ENCODE data around the gene IP6K1.
"Not testable (repeated sequence)": the region's sequence is repeated elsewhere in the genome, so short reads cannot be mapped to it uniquely, and the experiment has no call there.

IP6K1 gene

DNA sequence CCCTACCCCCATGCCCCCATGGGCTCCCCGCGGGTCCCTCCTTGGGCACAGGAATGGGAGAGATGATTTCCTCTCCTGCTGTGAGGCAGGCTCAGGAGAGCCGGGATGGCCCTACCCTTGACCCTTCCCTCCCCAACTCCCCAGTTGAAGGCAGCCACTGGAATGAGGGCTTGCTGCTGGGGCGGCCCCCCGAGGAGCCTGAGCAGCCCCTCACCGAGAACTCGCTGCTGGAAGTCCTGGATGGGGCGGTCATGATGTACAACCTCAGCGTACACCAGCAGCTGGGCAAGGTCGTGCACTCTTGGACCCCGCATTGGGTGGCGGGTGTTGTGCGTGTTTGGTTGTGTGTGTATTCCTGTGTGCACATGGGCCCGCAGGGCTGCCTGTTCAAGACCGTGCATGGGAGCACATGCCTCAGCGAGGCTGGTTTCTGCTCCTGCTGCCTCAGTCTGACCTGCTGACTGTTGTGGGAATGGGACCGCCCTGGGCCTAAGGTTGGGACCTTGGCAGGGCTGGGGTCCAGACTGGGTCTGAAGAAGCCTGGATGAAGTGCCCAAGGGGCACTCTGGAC lies 80.9 kb downstream of the IP6K1 start:
- DNase-seq: no peak

DNA sequence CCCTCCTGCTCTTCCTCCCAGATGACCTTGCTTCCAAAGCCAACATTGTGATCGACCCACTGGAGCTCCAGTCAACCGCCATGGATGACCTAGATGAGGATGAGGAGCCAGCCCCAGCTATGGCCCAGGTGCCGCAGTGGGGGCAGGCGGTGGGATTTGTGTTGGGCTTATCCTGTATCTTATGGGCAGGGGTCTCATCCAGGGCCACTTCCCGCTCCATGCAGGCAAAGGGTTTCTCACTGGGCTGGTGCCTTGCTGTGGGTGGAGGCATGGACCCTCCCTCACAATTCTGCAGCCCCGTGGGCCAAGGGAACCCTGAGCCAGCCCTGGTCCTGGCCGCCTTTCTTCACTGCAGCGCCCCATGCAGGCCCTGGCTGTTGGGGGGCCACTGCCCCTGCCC lies 81.7 kb downstream of the IP6K1 start:
- DNase-seq: no peak

DNA sequence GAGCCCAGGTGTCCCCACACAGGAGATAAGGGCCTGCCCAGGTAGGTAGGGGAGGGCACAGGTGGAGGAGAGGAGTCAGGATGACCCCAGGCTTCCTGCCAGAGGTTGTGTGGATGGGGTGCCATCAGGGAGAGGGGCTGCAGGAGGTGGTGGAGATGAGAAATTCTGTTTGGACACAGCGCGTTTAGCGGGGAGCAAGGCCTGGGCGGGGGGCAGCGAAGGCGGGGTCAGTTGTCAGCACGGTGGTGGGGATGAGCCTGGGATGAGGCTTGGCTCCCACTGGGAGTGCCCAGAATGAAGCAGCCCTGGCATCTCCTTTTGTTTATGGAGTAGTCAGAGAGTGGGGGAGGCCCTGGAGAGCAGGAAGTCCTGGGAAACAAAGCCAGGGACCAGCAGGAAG lies 82.4 kb downstream of the IP6K1 start:
- no peak for DNase-seq

GRCh38 chr3:49703443-49703927 lies 82.9 kb downstream of the IP6K1 start:
- DNase-seq: peak; percentile 9

- DNase-seq: no peak
These were observed 83.7 kb downstream of the IP6K1 start for GRCh38 chr3:49702672-49703071.

GRCh38 chr3:49701388-49702077 lies 84.8 kb downstream of the IP6K1 start:
- DNase-seq: no peak

GRCh38 chr3:49700453-49701128 lies 85.8 kb downstream of the IP6K1 start:
- no peak for DNase-seq

DNA sequence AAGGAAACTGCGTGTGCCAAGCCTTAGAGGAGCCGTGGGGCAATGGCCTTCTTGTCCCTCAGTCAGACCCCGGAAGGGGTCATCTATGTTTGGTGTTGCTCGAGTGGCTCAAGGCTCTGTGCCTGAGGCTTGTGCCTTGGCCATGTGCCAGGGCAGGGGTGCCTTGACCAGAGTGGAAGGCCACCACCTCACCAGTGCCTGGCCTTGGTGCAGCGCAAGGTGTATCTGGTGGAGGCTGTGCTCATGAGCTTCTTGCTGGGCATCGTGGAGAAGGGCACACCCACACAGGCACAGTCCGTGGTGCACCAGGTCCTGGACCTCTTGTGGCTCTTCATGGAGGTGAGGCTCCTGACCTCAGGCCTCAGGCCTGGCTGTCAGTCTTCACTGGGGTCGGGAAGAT lies 86.3 kb downstream of the IP6K1 start:
- DNase-seq: no peak

DNA sequence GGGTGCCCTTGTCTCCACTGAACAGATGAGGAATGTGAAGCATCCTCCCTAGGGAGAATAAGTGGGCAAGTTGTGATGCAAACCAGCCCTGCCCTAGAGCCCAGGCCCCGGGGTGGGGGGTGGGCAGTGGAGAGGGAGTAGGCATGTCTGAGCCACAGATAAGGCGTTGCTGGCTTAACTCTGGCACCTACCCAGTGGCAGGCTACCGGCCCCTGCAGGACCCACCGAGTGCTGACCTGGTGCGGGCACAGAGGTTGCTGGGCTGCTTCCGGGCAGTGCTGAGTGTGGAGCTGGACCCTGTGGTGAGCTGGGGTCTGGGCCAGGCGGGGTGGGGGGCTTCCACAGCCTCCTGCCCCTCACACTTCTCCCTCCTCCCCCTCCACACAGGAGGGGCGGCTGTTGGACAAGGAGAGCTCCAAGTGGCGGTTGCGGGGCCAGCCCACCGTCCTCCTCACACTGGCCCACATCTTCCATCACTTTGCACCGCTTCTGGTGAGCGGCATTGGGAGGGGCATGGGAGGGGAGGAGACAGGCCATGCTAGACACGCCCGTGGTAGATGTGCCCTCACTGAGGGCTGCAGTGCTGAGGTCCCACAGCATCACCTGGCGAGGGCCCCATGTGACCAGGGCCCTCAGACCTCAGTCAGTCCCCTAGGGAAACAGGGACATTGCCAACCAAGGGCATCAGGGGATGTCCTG lies 86.9 kb downstream of the IP6K1 start:
- DNase-seq: no peak

DNA sequence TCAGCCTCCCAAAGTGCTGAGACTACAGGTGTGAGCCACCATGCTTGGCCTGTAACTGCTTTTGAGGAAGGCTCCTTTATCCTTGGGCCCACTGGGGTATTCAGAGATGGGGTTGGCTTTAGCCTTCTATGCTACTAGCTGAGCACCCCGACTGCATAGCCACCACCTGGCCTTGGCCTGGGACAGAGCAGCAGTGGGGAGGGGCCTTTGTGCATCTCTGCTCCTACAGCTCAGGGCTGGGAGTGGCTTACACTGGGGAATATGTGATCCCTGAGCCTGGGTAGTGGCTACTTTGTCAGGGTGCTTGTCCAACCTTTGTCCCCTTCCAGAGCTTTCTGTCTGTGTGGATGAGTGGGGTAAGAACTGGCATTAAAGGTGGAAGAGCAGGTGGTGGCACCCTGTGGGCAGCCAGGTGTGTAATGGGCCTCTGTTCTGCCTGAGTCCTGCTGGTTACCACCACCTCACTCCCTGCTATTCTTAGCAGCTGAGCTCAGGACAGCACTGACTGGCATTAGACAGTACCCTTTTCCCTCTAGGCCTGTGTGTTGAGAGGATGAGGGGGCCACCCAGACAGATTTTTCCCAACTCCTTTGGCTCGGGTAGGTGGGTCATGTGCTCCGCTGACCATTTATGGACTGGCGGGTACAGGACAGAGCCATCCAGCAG lies 90.9 kb downstream of the IP6K1 start:
- not testable (repeated sequence) for DNase-seq

GRCh38 chr3:49694409-49695070 lies 91.8 kb downstream of the IP6K1 start:
- not testable (repeated sequence) for DNase-seq

DNA sequence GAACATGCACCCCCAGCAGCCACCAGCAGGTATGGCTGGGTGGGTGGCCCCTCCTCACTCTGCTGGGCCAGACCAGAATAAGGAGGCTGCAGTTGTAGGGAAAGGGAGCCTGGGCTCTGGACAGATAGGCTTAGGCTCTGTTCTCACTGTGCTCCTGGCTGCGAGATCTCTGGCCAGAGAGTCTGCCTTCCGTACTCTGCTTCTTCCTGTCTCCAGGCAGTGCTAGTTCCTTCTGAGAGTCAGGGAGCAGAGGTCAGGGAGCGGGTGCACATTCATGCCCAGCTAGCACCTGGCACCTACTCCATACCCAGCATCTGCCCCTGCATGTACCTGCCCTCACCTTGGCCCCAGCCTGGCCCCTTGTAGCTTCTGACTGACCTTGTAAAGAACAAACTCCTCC lies 94.9 kb downstream of the IP6K1 start:
- not testable (repeated sequence) for DNase-seq

- DNase-seq: not testable (repeated sequence)
These were observed 95.5 kb downstream of the IP6K1 start for GRCh38 chr3:49690856-49691255.

- not testable (repeated sequence) for DNase-seq
These were observed 96.3 kb downstream of the IP6K1 start for GRCh38 chr3:49689908-49690624.

GRCh38 chr3:49689046-49689907 lies 97.1 kb downstream of the IP6K1 start, which contains the start of the genes MST1 and RNF123:
MST1 (minus strand) TSS chr3:49689474; CDS start chr3:49688691, 783 bp downstream.
RNF123 (plus strand) TSS chr3:49689557; CDS start chr3:49691166, 1,609 bp downstream.
- no peak for DNase-seq

DNA sequence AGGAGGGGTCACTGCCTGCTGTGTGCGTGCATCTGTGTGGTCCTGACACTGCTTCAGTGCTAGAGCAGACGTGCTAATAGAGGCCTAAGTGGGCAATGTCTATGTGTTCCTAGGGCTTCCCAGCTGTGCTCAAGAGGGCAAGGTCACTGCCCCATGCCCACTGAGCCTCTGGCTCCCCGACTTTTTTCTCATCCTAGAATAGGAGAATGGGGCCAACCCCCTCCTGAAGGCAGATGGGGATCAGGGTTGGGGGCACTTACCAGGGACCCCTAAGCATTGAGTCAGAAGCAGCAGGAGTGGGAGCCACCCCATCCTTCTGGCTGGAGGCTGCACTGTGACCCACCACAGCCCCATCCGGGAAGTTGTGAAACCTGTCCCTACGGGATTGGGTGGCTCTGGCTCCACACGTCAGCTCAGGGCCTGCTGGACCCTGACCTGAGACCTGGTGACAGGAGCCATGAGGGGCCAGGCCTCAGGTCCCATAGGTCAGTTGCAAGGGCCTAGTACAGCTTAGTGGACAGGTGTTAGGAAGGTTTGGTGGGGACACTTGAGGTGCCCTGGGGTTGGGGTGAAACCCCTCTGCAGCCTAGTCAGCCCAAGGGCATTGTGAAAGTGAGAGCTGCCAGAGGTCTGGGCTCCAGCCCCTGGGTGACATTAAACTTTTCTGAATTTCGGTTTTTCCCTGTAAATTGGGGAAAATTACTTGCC lies 97.8 kb downstream of the IP6K1 start:
- not testable (repeated sequence) for DNase-seq

GRCh38 chr3:49687424-49687795 lies 98.9 kb downstream of the IP6K1 start:
- not testable (repeated sequence) for DNase-seq

GRCh38 chr3:49686769-49687423 lies 99.4 kb downstream of the IP6K1 start:
- DNase-seq: not testable (repeated sequence)

DNA sequence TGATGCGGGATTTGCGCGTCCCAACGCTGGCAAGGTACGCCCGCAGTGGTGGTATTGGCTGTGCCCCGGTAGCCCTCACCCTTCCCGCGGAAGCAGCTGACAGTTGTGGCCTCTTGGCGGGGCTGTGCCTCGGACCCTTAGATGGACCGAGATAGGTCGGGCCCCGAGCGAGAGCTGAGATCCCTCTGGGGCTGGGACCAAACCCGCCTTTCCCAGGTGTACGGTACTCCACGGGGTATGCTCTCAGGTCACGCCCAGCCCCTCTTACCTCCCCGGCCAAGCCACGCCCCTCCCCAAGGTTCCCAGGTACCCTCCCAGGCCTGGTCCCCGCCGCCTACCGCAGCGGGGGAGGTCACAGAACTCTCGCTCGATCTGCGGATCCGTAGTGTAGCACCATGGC lies 100.0 kb downstream of the IP6K1 start:
- DNase-seq: not testable (repeated sequence)
